ENCODE results near the gene MOG.

DNA sequence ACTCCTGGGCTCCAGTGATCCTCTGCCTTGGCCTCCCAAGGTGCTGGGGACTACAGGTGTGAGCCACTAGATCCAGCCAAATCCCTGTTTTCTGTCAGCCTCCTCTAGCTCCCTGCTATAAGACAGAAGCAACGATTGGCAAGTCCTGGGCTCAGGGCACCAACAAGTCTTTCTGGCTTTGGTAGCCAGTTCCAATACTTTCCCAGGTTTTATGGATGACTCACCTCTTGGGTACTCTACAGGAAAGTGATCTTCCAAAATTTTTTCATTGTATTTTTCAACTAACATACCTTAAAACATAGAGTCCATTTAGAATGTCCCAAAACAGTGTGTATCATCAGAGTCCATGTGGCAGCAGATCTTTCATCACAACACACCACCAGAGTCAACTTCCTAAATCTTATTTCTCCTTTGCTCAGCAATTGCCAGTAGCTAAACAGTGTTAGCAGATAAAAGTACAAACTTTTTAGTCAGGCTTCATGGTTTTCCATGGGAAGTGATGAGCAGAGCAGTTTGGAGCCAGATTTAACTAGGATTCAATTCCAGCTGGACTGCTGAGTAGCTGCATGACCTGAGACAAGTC is 37.2 kb upstream of the MOG start:
- TF ChIP-seq, protein P1, sequence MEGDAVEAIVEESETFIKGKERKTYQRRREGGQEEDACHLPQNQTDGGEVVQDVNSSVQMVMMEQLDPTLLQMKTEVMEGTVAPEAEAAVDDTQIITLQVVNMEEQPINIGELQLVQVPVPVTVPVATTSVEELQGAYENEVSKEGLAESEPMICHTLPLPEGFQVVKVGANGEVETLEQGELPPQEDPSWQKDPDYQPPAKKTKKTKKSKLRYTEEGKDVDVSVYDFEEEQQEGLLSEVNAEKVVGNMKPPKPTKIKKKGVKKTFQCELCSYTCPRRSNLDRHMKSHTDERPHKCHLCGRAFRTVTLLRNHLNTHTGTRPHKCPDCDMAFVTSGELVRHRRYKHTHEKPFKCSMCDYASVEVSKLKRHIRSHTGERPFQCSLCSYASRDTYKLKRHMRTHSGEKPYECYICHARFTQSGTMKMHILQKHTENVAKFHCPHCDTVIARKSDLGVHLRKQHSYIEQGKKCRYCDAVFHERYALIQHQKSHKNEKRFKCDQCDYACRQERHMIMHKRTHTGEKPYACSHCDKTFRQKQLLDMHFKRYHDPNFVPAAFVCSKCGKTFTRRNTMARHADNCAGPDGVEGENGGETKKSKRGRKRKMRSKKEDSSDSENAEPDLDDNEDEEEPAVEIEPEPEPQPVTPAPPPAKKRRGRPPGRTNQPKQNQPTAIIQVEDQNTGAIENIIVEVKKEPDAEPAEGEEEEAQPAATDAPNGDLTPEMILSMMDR (conservative IDR thresholded peaks at IDR 0.05): no peak
- no peak for TF ChIP-seq ZFX (IDR thresholded peaks at IDR 0.05)

Measured in C4-2B (cell line).